Right atrium auricular region (tissue), 2 donors: ENCODE results near the gene DUSP5. TPM values are rescaled to one million over a fixed set of nuclear protein-coding genes. Genes with fewer than 3 reads are reported as not detected.

ENCODE experiments used
- DNase-seq: peaks from one replicate; pipeline ENCODE4 v3.0.0-alpha.2; 2019; ENCODE audit warnings: low spot score
- H3K27ac ChIP-seq, 2 donors: fragments of 200-600 bp; sonication (generic); 1 replicate in 1 of 2; 2 replicates in 1 of 2; pipeline ENCODE4 v1.5.1; 2016 to 2019
- H3K27me3 ChIP-seq, 2 donors: fragments of 200-600 bp; sonication (generic); one replicate each; pipeline versions ENCODE4 v1.5.1 to v1.6.0; 2017 to 2019
- H3K36me3 ChIP-seq: fragments of 200-600 bp; sonication (generic); one replicate; pipeline ENCODE4 v1.5.1; 2016
- H3K4me1 ChIP-seq, 2 donors: fragments of 200-600 bp; sonication (generic); one replicate each; pipeline versions ENCODE4 v1.5.1 to v1.6.0; 2017 to 2019
- H3K4me3 ChIP-seq, 2 donors: fragments of 200-600 bp; sonication (generic); 1 replicate in 1 of 2; 2 replicates in 1 of 2; pipeline ENCODE4 v1.5.1; 2017 to 2019; ENCODE audit warnings: mild to moderate bottlenecking in 1 of 2, moderate library complexity in 1 of 2
- H3K9me3 ChIP-seq, 2 donors: fragments of 200-600 bp; sonication (generic); one replicate each; pipeline ENCODE4 v1.5.1; 2019
- total RNA-seq, 2 donors: library from RNA; depleted of rRNA; stranded (reverse); fragments of >200 nt; gene quantifications; one replicate each; pipeline ENCODE4 v1.1.0, GENCODE V29; 2016
- TF ChIP-seq, protein P1 (sequence below), 2 donors: fragments of 200-600 bp; sonication (generic); IDR thresholded peaks; one replicate each; pipeline ENCODE4 v1.5.1; 2019; ENCODE audit warnings: antibody characterized with exemption in 2 of 2

The DUSP5 gene
- total RNA-seq, 2 donors from 2014 or later, result 17.8 to 28.4 TPM

DNA sequence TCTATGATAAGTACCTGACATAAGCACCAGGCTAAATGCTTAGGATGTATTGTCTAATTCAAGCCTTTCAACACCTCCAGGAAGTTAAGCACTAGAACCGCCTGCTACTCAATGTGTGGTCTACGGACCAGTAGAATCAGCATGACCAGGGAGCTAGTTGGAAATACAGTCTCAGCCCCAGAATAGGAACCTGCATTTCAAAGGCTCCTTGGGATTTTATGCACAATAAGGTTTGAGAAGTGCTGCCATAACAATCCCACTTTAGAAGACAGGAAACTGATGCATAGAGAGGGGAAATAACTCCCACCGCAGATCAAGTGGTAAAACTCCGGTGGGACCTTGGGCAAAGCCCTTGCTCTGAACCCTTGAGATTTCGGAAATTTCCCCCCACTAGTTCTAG, 8.8 kb upstream of the DUSP5 start:
- no peaks in the 10 kb centered on the region for H3K4me1 ChIP-seq
- no peak overlapping the region for H3K27ac ChIP-seq
- no peaks in the 10 kb centered on the region for H3K9me3 ChIP-seq
- H3K36me3 ChIP-seq, result no peaks in the 10 kb centered on the region
- H3K4me3 ChIP-seq, result no peak overlapping the region
- H3K27me3 ChIP-seq, result no peaks in the 10 kb centered on the region
- TF ChIP-seq, protein P1, sequence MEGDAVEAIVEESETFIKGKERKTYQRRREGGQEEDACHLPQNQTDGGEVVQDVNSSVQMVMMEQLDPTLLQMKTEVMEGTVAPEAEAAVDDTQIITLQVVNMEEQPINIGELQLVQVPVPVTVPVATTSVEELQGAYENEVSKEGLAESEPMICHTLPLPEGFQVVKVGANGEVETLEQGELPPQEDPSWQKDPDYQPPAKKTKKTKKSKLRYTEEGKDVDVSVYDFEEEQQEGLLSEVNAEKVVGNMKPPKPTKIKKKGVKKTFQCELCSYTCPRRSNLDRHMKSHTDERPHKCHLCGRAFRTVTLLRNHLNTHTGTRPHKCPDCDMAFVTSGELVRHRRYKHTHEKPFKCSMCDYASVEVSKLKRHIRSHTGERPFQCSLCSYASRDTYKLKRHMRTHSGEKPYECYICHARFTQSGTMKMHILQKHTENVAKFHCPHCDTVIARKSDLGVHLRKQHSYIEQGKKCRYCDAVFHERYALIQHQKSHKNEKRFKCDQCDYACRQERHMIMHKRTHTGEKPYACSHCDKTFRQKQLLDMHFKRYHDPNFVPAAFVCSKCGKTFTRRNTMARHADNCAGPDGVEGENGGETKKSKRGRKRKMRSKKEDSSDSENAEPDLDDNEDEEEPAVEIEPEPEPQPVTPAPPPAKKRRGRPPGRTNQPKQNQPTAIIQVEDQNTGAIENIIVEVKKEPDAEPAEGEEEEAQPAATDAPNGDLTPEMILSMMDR (IDR thresholded peaks at IDR 0.05), result no peak
- DNase-seq, result no peak

GRCh38 chr10:110490640-110491039, 7.1 kb upstream of the DUSP5 start:
- Histone ChIP-seq H3K36me3 (no peaks in the 10 kb centered on the region), H3K4me1 (peaks cover 0 to 1% of the 10 kb centered on the region in 2 donors), H3K4me3 (no peak overlapping the region), H3K27ac (no peak overlapping the region), H3K27me3 (no peaks in the 10 kb centered on the region), H3K9me3 (no peaks in the 10 kb centered on the region)
- no peak for DNase-seq
- TF ChIP-seq, protein P1 (IDR thresholded peaks at IDR 0.05), result no peak

DNA sequence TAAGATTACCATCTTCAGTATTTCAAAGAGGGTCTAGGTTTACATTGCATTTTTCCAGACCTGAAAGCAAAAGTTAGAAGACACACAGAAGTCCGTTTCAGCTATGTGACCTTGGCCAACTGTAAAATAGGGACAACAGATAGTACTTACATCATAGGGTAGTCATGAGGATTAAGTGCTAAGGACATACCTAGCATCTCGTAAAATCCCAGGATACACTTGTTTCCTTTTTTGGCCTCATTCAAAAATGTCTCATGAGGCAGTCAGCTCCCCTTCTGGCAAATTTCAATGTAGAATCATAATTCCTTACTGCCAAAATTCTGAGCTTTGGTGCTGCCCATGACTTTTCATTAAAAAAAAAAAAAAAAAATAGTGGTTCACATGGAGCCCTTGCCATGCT, 6.4 kb upstream of the DUSP5 start:
- Histone ChIP-seq H3K9me3 (no peaks in the 10 kb centered on the region), H3K27ac (no peak overlapping the region), H3K27me3 (no peaks in the 10 kb centered on the region), H3K4me3 (no peak overlapping the region), H3K36me3 (no peaks in the 10 kb centered on the region), H3K4me1 (peaks cover 0 to 8% of the 10 kb centered on the region in 2 donors)
- TF ChIP-seq, protein P1 (IDR thresholded peaks at IDR 0.05), result no peak
- DNase-seq, result no peak

DNA sequence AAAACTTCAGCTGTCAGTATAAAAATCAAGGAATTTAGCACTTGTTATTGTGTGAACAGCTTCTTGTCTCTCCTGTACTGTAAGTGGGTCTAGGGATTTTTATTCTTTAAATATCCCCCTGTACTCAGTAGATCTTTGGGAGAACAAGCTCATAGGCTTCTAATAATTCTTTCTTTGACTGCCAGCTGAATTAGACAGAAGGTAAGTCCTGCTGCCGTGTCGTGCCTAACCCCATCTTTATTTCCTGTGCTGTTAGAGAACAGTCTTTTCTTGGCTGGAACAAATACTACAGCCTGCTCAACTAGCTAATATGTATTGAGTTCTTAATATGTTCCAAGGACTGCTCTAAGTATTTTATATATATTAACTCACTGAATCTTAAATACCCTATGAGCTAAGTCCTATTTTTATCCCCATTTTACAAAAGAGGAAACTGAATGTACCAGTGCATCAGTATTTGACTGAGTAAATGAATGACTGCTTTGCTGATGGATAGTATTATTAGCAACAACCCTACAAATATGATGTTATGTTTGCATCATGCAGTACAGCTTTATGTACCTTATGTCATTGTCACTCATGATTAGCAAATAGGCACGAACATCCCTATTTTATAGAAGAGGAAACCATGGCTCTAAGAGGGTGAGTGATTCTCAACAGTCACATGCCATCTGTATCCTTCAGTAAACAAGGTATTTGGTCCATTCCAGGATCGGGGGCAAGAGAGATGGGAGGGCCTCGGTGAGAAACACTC, 5.5 kb upstream of the DUSP5 start:
- Histone ChIP-seq H3K36me3 (no peaks in the 10 kb centered on the region), H3K27ac (no peak overlapping the region), H3K9me3 (no peaks in the 10 kb centered on the region), H3K27me3 (no peaks in the 10 kb centered on the region), H3K4me3 (no peak overlapping the region), H3K4me1 (peaks cover 0 to 15% of the 10 kb centered on the region in 2 donors)
- no peak for DNase-seq
- TF ChIP-seq, protein P1 (IDR thresholded peaks at IDR 0.05), result no peak

- no peaks in the 10 kb centered on the region for H3K27me3 ChIP-seq
- TF ChIP-seq, protein P1 (IDR thresholded peaks at IDR 0.05), result no peak
- H3K4me1 ChIP-seq, result peaks cover 0 to 23% of the 10 kb centered on the region in 2 donors
- DNase-seq, result no peak
- H3K4me3 ChIP-seq, result no peak overlapping the region
- H3K27ac ChIP-seq, result no peak overlapping the region
- H3K9me3 ChIP-seq, result no peaks in the 10 kb centered on the region
- H3K36me3 ChIP-seq, result no peaks in the 10 kb centered on the region
Observed at GRCh38 chr10:110493832-110494426, 3.8 kb upstream of the DUSP5 start.
